Glomerular endothelial cell (primary cell): ENCODE data around the gene NME3. TPM values are rescaled to one million over a fixed set of nuclear protein-coding genes. Genes with fewer than 3 reads are reported as not detected.
"Not testable (repeated sequence)": the region's sequence is repeated elsewhere in the genome, so short reads cannot be mapped to it uniquely, and the experiment has no call there.

Experiments used
- DNase-seq: peaks from one replicate; pipeline ENCODE4 v3.0.0-alpha.2; 2011; ENCODE audit warnings: low read depth, low spot score; ENCODE audit errors: extremely low read depth
- total RNA-seq: library from RNA; depleted of rRNA; stranded (reverse); fragments of >200 nt; gene quantifications from 2 replicates; pipeline ENCODE4 v1.2.3, GENCODE V29; 2015

Gene NME3
- total RNA-seq, 1 donor from 2014 or later = 70.4 TPM

- no peak for DNase-seq
These were observed 17.1 kb downstream of the NME3 start for GRCh38 chr16:1754204-1754603.

DNA sequence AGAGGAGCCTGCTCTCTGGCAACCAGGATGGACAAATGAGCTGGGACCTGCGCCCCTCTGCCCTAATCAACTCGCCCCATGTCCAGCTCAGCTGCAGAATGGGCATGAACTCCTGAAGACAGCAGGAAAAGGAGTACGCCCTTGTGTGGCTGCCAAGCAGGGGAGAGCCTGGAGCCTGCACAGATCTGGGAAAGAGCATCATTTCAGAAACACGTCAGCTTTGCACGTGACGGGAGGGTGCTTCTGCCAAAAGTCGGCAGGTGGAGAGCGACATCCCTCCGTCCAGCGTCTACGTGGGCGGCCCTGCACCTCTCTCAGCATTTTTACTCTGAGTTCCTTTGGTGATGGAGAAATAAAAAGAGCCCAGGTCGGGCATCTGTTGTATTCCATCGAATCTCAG lies 18.5 kb downstream of the NME3 start:
- no peak for DNase-seq

- no peak for DNase-seq
These were observed 19.4 kb downstream of the NME3 start for GRCh38 chr16:1751946-1752345.

- DNase-seq = no peak
These were observed 21.9 kb downstream of the NME3 start for GRCh38 chr16:1749152-1750117.

DNA sequence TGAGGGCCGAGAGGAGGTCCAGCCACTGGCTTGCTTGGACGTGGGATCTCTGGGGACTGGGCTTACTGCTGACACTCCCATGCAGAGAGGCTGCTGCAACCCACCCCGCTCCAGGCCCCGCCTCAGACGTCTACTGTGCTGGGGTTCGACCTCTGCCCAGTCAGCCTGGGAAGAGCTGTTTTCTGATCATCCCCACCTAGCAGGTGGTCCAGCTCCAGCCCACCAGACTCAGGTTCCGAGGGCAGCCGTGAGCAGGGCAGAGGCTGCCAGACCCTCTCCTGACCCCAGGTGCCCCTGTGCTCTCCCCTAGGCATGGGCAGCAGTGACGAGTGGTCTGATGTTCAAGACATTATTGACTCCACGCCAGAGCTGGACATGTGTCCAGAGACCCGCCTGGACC lies 23.4 kb downstream of the NME3 start:
- no peak for DNase-seq

DNA sequence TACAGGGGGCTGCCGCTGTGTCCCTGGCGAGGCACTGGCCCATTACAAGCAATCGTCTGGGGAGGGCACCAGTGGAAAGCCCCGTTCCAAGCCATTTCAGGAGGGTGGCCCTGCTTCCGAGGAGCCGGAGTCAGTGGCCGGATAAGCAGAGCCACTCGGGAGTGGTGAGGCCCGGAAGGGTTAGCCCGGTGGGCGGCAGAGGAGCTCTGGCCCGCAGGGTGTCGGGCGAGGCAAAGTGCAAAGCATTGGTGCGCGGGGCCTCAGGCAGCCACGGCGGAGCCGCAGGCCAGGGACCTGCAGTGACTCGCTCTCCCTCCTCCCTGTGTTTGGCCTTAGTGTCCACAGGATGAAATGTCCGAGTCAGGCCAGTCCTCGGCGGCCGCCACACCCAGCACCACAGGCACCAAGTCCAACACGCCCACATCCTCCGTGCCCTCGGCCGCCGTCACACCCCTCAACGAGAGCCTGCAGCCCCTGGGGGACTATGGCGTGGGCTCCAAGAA lies 24.6 kb downstream of the NME3 start:
- no peak for DNase-seq

DNA sequence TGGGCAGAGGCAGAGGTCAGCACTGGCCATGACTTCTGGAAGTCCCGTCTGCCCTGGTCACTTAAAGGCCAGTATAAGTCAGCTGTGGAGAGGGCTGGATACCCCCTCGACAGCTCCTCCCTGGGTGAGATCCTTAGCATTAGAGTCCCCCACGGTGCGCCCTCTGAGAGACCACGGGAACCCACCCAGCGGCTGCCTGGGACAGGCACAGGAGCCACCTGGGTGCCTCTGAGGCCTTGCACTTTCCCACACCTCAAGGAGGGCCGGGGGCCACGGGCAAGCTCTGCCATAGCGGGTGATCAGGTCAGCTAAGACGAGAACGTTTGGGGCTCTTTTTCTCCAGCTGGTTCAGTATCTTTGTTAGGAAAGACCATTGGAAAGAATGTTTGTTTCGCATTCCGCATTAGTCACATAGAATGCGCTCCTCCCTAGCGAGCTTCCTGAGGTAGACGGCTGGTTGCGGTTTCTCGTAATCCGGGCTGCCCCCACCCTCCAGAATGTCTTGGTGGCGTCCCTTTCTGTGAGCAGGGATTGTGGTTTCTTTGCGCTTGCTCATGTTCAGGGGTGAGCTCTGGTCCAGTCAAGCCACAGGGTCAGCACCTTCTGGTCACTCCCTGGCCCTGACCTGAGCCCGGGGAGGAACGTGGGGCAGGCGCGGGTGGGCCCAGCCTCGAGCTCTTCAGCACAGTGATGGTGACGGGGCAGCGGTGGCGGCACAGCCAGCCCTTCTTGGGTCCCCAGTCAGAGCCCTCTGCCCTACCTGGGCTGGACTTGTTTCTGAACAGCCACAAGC lies 25.2 kb downstream of the NME3 start:
- no peak for DNase-seq

DNA sequence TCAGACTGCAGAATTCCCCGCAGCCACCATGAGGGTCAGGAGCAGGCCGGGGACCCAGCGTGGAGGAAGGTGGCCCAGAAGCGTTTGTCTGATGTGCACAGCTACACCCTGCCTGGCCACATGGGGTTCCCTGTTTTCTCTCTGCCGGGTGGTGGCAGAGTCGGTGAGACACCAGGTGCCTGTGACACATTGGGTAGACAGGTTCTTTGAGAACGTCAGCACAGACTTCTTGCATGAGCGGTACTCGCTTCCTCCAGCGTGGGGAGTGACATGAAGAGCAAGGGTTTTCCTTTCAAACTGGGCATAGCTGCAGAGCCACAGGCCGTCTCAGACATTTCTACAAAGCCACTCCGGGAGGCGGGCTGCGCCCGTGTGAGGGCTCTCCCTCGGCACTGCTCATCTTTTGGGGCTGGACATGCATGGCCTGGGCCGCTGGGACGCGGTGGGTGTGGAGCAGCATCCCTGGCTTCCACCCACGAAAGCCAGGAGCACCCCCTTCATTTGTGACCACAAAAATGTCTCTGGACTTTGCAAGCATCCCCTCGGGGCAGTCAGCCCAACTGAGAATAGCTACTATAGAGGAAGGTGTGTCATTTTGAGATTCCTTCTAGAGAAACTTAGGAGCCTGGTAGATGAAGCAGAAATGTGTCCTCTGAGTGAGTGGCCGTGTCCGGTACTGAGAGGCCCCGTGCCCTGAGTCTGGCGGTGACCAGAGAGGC lies 26.0 kb downstream of the NME3 start:
- DNase-seq = no peak

DNA sequence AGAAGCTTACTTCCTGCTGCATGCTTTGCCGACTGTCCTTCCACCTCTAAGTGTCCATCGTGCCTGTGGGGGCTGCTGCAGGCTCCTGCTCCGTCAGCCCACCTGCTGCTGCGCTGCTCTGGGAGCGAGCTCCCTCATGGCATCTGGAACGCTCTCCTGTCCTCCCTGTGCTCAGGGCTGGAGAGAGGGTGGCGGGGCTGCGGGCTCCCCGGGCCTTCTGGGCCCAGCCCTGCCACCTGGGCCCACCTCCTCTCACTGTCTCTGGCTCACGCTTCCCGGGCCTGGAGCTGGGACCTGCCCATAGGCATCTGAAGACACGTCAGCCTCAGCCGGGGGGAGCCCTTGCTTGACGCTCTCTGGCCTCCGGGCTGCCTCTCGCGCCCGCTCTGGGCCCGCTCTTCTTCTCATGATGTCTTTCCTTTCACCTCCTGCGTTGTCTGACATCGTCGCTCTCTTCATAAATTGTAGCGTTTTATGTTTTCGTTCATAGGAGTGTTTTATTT lies 27.0 kb downstream of the NME3 start:
- no peak for DNase-seq

- DNase-seq = no peak
These were observed 27.7 kb downstream of the NME3 start for GRCh38 chr16:1743376-1744337.

- no peak for DNase-seq
These were observed 29.7 kb downstream of the NME3 start for GRCh38 chr16:1741553-1742165.

DNA sequence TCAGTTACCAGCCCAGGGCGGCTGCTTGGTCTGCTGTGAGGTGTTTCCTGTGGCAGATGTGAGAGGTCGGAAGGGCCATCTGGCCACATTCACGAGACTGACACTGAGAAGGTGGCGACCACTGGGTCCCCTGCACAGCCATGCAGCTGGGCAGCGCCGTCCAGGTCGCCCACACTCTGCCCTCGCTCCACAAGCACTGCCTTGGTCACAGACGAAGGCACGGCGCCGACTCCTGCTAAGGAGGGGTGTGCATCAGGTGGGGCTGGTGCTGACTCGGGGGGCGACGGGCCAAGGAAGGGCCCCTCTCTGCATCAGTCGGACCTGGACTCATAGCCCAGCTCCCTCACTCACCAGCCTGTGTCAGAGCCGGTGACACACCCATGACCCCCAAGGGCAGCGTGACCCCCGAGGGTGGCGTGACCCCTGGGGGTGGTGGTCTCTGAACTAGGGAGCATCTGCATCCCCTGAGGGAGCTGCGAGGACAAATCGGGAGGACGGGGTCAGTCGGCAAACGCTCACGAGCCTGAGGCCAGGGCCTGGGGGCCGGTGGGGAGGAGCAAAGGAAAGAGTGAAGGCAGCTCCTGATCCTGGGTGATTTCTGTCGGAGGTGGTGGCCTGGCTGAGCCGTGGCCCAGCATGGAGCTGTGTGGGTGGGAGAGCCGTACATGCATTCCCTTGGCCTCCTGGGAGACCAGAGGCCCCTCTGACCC lies 30.4 kb downstream of the NME3 start:
- no peak for DNase-seq

GRCh38 chr16:1740234-1740633 lies 31.1 kb downstream of the NME3 start:
- DNase-seq = no peak

GRCh38 chr16:1734816-1735215 lies 36.5 kb downstream of the NME3 start:
- no peak for DNase-seq

- no peak for DNase-seq
These were observed 37.2 kb downstream of the NME3 start for GRCh38 chr16:1734123-1734522.

- not testable (repeated sequence) for DNase-seq
These were observed 38.8 kb downstream of the NME3 start for GRCh38 chr16:1732551-1732987.

DNA sequence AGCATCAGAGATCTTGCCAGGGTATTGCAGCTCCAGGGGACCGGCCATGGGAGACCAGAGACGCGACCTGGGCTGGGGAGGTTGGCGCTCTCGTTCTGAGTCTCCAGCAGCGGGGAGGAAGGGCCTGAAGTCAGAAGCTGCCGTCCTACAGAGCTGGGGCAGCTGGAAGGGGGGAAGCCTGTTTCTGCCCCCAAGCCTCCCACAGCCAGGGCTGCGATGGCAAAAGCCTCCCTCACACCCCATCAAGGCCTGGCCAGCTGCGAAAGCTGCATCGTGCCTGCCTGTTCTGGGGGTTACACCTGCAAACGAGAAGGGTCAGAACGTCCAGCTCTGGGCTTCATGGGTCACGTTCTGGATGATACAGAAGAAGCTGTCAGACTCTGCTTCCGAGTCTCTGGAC lies 39.3 kb downstream of the NME3 start:
- DNase-seq = no peak

DNA sequence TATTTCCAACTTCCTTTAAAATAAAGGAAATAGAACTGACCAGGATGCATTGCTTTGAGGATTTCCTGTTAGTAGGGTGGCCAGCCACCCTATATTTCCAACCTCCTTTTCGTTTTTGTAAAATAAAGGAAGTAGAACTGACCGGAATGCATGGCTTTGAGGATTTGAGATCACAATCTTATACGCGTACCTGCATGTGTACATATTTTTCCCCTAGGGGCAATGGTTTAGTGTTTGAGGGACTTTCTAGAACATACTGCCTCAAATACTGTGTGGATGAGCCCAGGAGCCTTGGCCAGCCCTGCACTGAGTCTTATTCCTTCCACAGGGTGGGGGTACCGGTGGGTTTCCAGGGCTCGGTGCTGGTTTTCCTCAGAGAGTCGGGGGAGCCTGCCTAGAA lies 39.7 kb downstream of the NME3 start:
- no peak for DNase-seq
